D721Med (cell line): Measurements from ENCODE around the gene GSKIP.

Experiments
- DNase-seq: peaks from one replicate; pipeline ENCODE4 v3.0.0; 2011; ENCODE audit warnings: low spot score; ENCODE audit not compliant: insufficient read length
- FAIRE-seq: peaks from 2 replicates; lab custom pipeline; 2011; peaks lifted over from hg19 to GRCh38; lab: Jason Lieb, UNC
- CTCF ChIP-seq: IDR thresholded peaks from 2 replicates; pipeline ENCODE4 v1.5.1; 2012; ENCODE audit warnings: mild to moderate bottlenecking, control low read depth; ENCODE audit not compliant: insufficient read depth; ENCODE audit errors: missing control alignments

The GSKIP gene

GRCh38 chr14:96400495-96400894, 37.2 kb downstream of the GSKIP start:
- no peak for DNase-seq
- FAIRE-seq: no peak
- TF ChIP-seq CTCF: no peak

- DNase-seq: no peak
- no peak for FAIRE-seq
- no peak for TF ChIP-seq CTCF
Observed at GRCh38 chr14:96403409-96403808, 40.1 kb downstream of the GSKIP start.

- DNase-seq (no peak), FAIRE-seq (no peak)
- TF ChIP-seq CTCF: no peak
Observed at GRCh38 chr14:96405677-96406076, 42.4 kb downstream of the GSKIP start.

- FAIRE-seq (no peak), DNase-seq (no peak)
- no peak for TF ChIP-seq CTCF
Observed at GRCh38 chr14:96407935-96408570, 44.7 kb downstream of the GSKIP start.

- DNase-seq (no peak), FAIRE-seq (no peak)
- TF ChIP-seq CTCF: no peak
Observed at GRCh38 chr14:96408608-96409007, 45.3 kb downstream of the GSKIP start.

GRCh38 chr14:96409701-96410100, 46.4 kb downstream of the GSKIP start:
- no peak for DNase-seq
- no peak for FAIRE-seq
- TF ChIP-seq CTCF: no peak

- FAIRE-seq (no peak), DNase-seq (no peak)
- no peak for TF ChIP-seq CTCF
Observed at GRCh38 chr14:96410119-96410518, 46.8 kb downstream of the GSKIP start.
